HepG2 (cell line): ENCODE data around the gene SEC14L5. TPM values are rescaled to one million over a fixed set of nuclear protein-coding genes. Genes with fewer than 3 reads are reported as not detected.

Source experiments
- ATAC-seq: fragments of 200-7000 bp; cut with Tn5 transposase; 3 replicates; pipeline ENCODE4 v1.9.1; 2020; ENCODE audit warnings: mild to moderate bottlenecking, moderate library complexity
- BruUV-seq: library from RNA; stranded (reverse); fragments of 400-500 nt; replicated peaks from 2 replicates; lab custom pipeline; 2021; lab: Mats Ljungman, UMichigan
- CTCF ChIA-PET: fragments of 300-600 bp; formaldehyde crosslinking; extraction: SDS; loops from one replicate; lab custom pipeline; 2021; ENCODE audit warnings: low total read pairs, inconsistent platforms, low intra/inter-chr PET ratio; lab: Yijun Ruan, JAX
- POLR2A ChIA-PET: fragments of 350-600 bp; sonication (Branson Sonifier 250); formaldehyde crosslinking; loops from one replicate; lab custom pipeline; 2020; ENCODE audit warnings: antibody characterized with exemption, inconsistent platforms; lab: Yijun Ruan, JAX
- DNase-seq: peaks from one replicate; pipeline ENCODE4 v3.0.0-alpha.2; 2015; ENCODE audit warnings: low spot score
- FAIRE-seq: peaks from 3 replicates; lab custom pipeline; 2011; peaks lifted over from hg19 to GRCh38; lab: Jason Lieb, UNC
- H2AFZ ChIP-seq: one replicate; pipeline ENCODE4 v1.6.1; 2011; ENCODE audit warnings: low read length, inconsistent platforms
- H3K27ac ChIP-seq: fragments of 300-600 bp; 3 replicates; pipeline ENCODE4 v1.8.0; 2011; ENCODE audit warnings: mixed run types, mild to moderate bottlenecking, mixed read lengths, low read length, inconsistent platforms; ENCODE audit not compliant: insufficient read depth; ENCODE audit errors: extremely low read length
- H3K27me3 ChIP-seq, 2 experiments: fragments of 200-600 bp in 1 of 2; 2 replicates in 1 of 2; 3 replicates in 1 of 2; pipeline versions ENCODE4 v1.6.0 to v1.8.0; 2011; ENCODE audit warnings: low read length in 2 of 2, mild to moderate bottlenecking in 2 of 2, moderate library complexity in 2 of 2, inconsistent platforms in 1 of 2; ENCODE audit not compliant: insufficient read depth in 2 of 2, control insufficient read depth in 1 of 2
- H3K36me3 ChIP-seq, 2 experiments: fragments of 200-600 bp in 1 of 2; replicated peaks in 1 of 2; 2 replicates in 1 of 2; 3 replicates in 1 of 2; pipeline versions ENCODE4 v1.5.1 to v1.8.0; 2011; ENCODE audit warnings: low read length in 2 of 2, inconsistent platforms in 1 of 2; ENCODE audit not compliant: insufficient read depth in 2 of 2, control insufficient read depth in 1 of 2
- H3K4me1 ChIP-seq: 2 replicates; pipeline ENCODE4 v1.5.1; 2012; ENCODE audit warnings: low read length, inconsistent platforms; ENCODE audit not compliant: insufficient read depth
- H3K4me2 ChIP-seq: 2 replicates; pipeline ENCODE4 v1.6.0; 2011; ENCODE audit warnings: low read depth, low read length, inconsistent platforms
- H3K4me3 ChIP-seq, 3 experiments: fragments of 200-600 bp in 1 of 3; sonication (generic), shearing (Covaris generic) in 1 of 3; replicated peaks in 1 of 3; 2 replicates each; pipeline ENCODE4 v1.5.1; 2011 to 2016; ENCODE audit warnings: low read length in 3 of 3, inconsistent platforms in 2 of 3, low read depth in 2 of 3, mild to moderate bottlenecking in 2 of 3, control low read depth in 1 of 3, mixed read lengths in 1 of 3; ENCODE audit not compliant: insufficient read depth in 1 of 3
- H3K79me2 ChIP-seq: one replicate; pipeline ENCODE4 v1.6.1; 2011; ENCODE audit warnings: low read length, inconsistent platforms; ENCODE audit not compliant: insufficient read depth
- H3K9ac ChIP-seq: 2 replicates; pipeline ENCODE4 v1.6.0; 2011; ENCODE audit warnings: mild to moderate bottlenecking, low read depth, low read length, inconsistent platforms; ENCODE audit not compliant: insufficient read depth
- H3K9me3 ChIP-seq: 2 replicates; pipeline ENCODE4 v1.5.1; 2012; ENCODE audit warnings: mild to moderate bottlenecking, low read length
- H4K20me1 ChIP-seq: 2 replicates; pipeline ENCODE4 v1.6.0; 2011; ENCODE audit warnings: inconsistent platforms, mild to moderate bottlenecking, low read length, moderate library complexity; ENCODE audit not compliant: insufficient read depth
- ATF6 ChIP-seq: sonication (generic); formaldehyde crosslinking; conservative IDR thresholded peaks from 2 replicates; pipeline ENCODE4 v1.4.0; 2020; ENCODE audit warnings: missing genetic modification reagents
- GFI1 ChIP-seq: sonication (generic); formaldehyde crosslinking; IDR thresholded peaks from 2 replicates; pipeline ENCODE4 v1.5.0; 2020; ENCODE audit warnings: missing genetic modification reagents, mild to moderate bottlenecking, borderline replicate concordance
- IKZF1 ChIP-seq: fragments of 450-650 bp; IDR thresholded peaks from 2 replicates; pipeline ENCODE4 v1.7.1; 2016
- JUNB ChIP-seq: sonication (generic); formaldehyde crosslinking; IDR thresholded peaks from 2 replicates; pipeline ENCODE4 v1.8.0; 2022; ENCODE audit warnings: missing genetic modification reagents, mild to moderate bottlenecking, borderline replicate concordance
- MZF1 ChIP-seq: sonication (generic); formaldehyde crosslinking; IDR thresholded peaks from 2 replicates; pipeline ENCODE4 v1.8.1; 2023; ENCODE audit warnings: mild to moderate bottlenecking, missing genetic modification reagents, borderline replicate concordance
- NFE2L2 ChIP-seq: fragments of 150-350 bp; IDR thresholded peaks from 2 replicates; pipeline ENCODE4 v1.6.1; 2014; ENCODE audit warnings: low read length
- ZNF446 ChIP-seq: sonication (generic); formaldehyde crosslinking; IDR thresholded peaks from 2 replicates; pipeline ENCODE4 v1.5.0; 2020; ENCODE audit warnings: mild to moderate bottlenecking, missing genetic modification reagents
- ZNF629 ChIP-seq: sonication (generic); formaldehyde crosslinking; conservative IDR thresholded peaks from 2 replicates; pipeline ENCODE4 v1.5.0; 2020; ENCODE audit warnings: missing genetic modification reagents
- ZNF737 ChIP-seq: sonication (generic); formaldehyde crosslinking; IDR thresholded peaks from 2 replicates; pipeline ENCODE4 v1.5.0; 2020; ENCODE audit warnings: missing genetic modification reagents, mild to moderate bottlenecking, borderline replicate concordance
- WGBS: methylation state at CpG from one replicate; pipeline ENCODE4 v1.1.6; 2017; ENCODE audit warnings: low lambda C conversion rate; 5-methylcytosine and 5-hydroxymethylcytosine counted together
- in situ Hi-C: cut with HindIII; loops from 2 replicates; pipeline ENCODE4 v1.10.0; 2017; ENCODE audit warnings: low pct_unique_long_range_greater_than_20kb; ENCODE audit not compliant: extremely low pct_ligation_motif_present
- intact Hi-C: fragments of 100-400 bp; cut with micrococcal nuclease; formaldehyde crosslinking; loops from one replicate; pipeline ENCODE4 v1.10.0; 2022; ENCODE audit not compliant: unreplicated experiment
- polyA plus RNA-seq, 8 experiments: library from polyadenylated mRNA; depleted of rRNA in 3 of 8; stranded (reverse) in 7 of 8; unstranded in 1 of 8; fragments of >200 nt; fragmentation: Illumina TruSeq in 4 of 8; extraction: Trizol in 4 of 8; gene quantifications; 2 replicates each; pipeline versions ENCODE4 v1.2.1 to v1.2.3, GENCODE V29; 2011 to 2016; ENCODE audit warnings: low read depth in 4 of 8, missing spikeins in 1 of 8, mixed read lengths in 1 of 8; ENCODE audit not compliant: insufficient read depth in 1 of 8
- total RNA-seq, 5 experiments: library from RNA; depleted of rRNA; stranded (reverse); fragments of >200 nt; fragmentation: Illumina TruSeq; extraction: Trizol; gene quantifications; 2 replicates each; pipeline ENCODE4 v1.2.3, GENCODE V29; 2016; ENCODE audit warnings: low read depth in 1 of 5

SEC14L5 gene
- total and polyA plus RNA-seq, 2 of the 13 experiments (the other 11 are each of a cell fraction or from before 2014, with no cell fraction given): 0.40 to 0.42 TPM

GRCh38 chr16:4991754-4992153, 33.6 kb downstream of the SEC14L5 start:
- 33% methylated on average over 8 of the region's 14 CpGs for WGBS
- no TSS peak for BruUV-seq
- no peak for FAIRE-seq

More at GRCh38 chr16:4991754-4992153, 33.6 kb downstream of the SEC14L5 start:
- ATAC-seq: no peak
- no peak overlapping the region for H3K4me2 ChIP-seq
- no peaks in the 10 kb centered on the region for H4K20me1 ChIP-seq
- H2AFZ ChIP-seq: no peak overlapping the region
- no peak overlapping the region for H3K27ac ChIP-seq
- H3K4me3 ChIP-seq: no peak overlapping the region
- in situ Hi-C loops (no loop called here), intact Hi-C loops (no loop called here)
- ChIA-PET CTCF (no interaction called here), POLR2A (no interaction called here)
- no peak for TF ChIP-seq ZNF446
- no peak for TF ChIP-seq ZNF629 (CRISPR knock-in tag)
- TF ChIP-seq ATF6 (CRISPR knock-in tag): no peak
- no peak for TF ChIP-seq NFE2L2
- no peak for TF ChIP-seq MZF1 (CRISPR knock-in tag)
- no peak for TF ChIP-seq IKZF1
- no peak for TF ChIP-seq ZNF737 (CRISPR knock-in tag)
- no peak for TF ChIP-seq GFI1
- no peak for TF ChIP-seq JUNB (CRISPR knock-in tag)
- no peak for DNase-seq
- peaks cover 7 to 38% of the 10 kb centered on the region in 2 experiments for H3K27me3 ChIP-seq
- H3K4me1 ChIP-seq: peaks cover 13% of the 10 kb centered on the region
- H3K36me3 ChIP-seq: no peaks in the 10 kb centered on the region
- H3K9ac ChIP-seq: no peak overlapping the region
- no peaks in the 10 kb centered on the region for H3K79me2 ChIP-seq
- H3K9me3 ChIP-seq: no peaks in the 10 kb centered on the region
